GM10248 (cell line): ENCODE results near the gene EFCAB11.
A peak's percentile ranks its signal among the peaks of the same experiment; 100 is the strongest.

Experiments used
- CTCF ChIA-PET: fragments of 300-600 bp; sonication (Branson Sonifier 250); formaldehyde crosslinking; extraction: SDS; loops from one replicate; lab custom pipeline; 2021; ENCODE audit warnings: antibody characterized with exemption; lab: Yijun Ruan, JAX
- POLR2A ChIA-PET: fragments of 350-650 bp; sonication (Branson Sonifier 250); formaldehyde crosslinking; extraction: SDS; loops from one replicate; lab custom pipeline; 2020; ENCODE audit warnings: antibody characterized with exemption; lab: Yijun Ruan, JAX
- DNase-seq: peaks from one replicate; pipeline ENCODE4 v3.0.0; 2012; ENCODE audit errors: extremely low spot score
- CTCF ChIP-seq: IDR thresholded peaks from 2 replicates; pipeline ENCODE4 v1.5.1; 2012; ENCODE audit warnings: mild to moderate bottlenecking, low read depth; ENCODE audit errors: extremely low read depth, missing control alignments, control extremely low read depth

EFCAB11 gene

GRCh38 chr14:89959853-89960445 lies 5.4 kb upstream of the EFCAB11 start:
- CTCF ChIA-PET: interaction anchor here (1.5 to 7.1 kb wide), 4 partner anchors 11 to 275 kb away, joined by 3 to 56 read pairs (median 8); no protein-coding TSS in a partner anchor
- no peak for TF ChIP-seq CTCF
- no peak for DNase-seq
- POLR2A ChIA-PET: no interaction called here

DNA sequence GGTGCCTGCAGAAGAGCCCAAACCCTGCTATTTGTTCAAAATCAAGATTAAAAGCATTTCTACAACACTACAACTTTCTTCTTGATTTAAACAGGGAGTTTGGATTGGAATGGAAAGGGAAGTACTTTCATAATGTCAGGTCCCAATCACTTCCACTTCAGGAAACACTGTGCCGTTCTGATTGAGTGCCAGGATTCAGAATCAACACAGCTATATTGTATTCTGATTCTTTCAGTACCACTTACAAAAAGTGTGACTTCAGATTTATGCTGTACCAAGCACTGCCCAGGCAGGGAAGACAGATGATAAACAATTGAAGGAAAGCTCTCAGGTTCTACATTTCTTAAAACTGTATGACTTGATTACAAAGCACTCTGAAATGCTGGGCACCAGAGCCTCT lies 4.4 kb upstream of the EFCAB11 start:
- CTCF ChIA-PET: interaction anchor here (1.5 to 7.1 kb wide), 3 partner anchors 14 to 276 kb away, joined by 3 to 56 read pairs (median 14); no protein-coding TSS in a partner anchor
- POLR2A ChIA-PET: no interaction called here
- no peak for TF ChIP-seq CTCF
- DNase-seq: no peak

DNA sequence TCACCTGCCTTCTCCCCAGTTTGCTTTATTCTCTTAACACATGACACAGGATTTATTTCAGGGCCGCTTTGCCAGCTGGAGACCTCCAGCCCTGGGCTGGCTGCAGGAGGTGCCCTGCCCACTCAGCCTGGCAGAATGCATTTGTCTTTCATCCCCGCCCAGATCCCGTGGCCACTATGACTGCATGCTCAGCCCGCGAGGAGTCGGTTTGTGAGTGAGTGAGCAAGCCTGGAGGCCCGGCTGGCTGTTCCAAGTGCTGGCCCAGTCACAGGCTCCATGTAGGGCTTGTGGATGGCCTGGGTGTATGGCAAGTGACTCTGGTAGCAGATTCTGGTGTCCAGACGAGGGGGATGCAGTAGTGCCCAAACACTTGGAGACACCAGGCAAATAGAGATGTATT lies 3.3 kb upstream of the EFCAB11 start:
- TF ChIP-seq CTCF: no peak
- no peak for DNase-seq
- POLR2A ChIA-PET: no interaction called here
- CTCF ChIA-PET: interaction anchor here (2.2 to 6.4 kb wide), 2 partner anchors 15 to 19 kb away, joined by 12 to 55 read pairs; no protein-coding TSS in a partner anchor

DNA sequence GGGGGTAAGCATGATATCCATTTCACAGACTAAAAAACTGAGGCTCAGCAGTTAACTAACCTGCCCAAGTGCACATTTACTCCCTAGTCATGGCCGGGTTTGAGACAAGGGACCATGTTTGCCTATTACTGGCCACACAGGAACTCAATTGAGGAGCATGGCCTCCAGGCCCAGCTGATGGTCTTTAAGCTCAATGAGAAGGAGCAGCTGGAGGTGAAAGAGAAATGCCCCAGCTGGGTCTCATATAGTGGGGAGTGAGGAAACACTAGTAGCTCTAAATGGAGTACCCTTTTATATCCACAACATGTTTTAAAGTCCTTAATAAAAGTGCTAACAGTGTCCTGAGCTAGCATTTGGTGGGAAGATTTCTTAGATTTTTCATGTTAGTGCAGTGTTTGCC lies 2.8 kb upstream of the EFCAB11 start:
- no peak for DNase-seq
- ChIA-PET POLR2A (no interaction called here), CTCF (interaction anchor here (1.2 to 6.4 kb wide), 4 partner anchors 16 to 34 kb away, joined by 3 to 55 read pairs (median 10); no protein-coding TSS in a partner anchor)
- no peak for TF ChIP-seq CTCF

DNA sequence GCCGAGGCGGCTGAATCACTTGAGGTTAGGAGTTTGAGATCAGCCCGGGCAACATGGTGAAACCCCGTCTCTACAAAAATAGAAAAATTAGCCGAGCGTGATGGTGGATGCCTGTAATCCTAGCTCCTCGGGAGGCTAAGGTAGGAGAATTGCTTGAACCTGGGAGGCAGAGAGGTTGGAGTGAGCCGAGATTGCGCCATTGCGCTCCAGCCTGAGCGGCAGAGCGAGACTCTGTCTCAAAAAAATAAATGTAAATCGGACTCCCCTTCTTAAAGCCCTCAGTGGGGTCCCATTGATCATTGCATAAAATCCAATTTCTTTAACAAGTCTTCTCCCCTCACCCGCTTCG lies 2.1 kb upstream of the EFCAB11 start:
- DNase-seq: no peak
- ChIA-PET CTCF (interaction anchor here (1.1 to 6.4 kb wide), 5 partner anchors 17 to 103 kb away, joined by 3 to 55 read pairs (median 7); no protein-coding TSS in a partner anchor), POLR2A (interaction anchor here (0.6 to 0.7 kb wide), 2 partner anchors 10 to 19 kb away, joined by 5 to 6 read pairs; no protein-coding TSS in a partner anchor)
- TF ChIP-seq CTCF: no peak

- peak; percentile 95 for DNase-seq
- no peak for TF ChIP-seq CTCF
- POLR2A ChIA-PET: interaction anchor here (0.6 to 0.7 kb wide), 2 partner anchors 11 to 20 kb away, joined by 5 to 6 read pairs; no protein-coding TSS in a partner anchor
- CTCF ChIA-PET: interaction anchor here (1.1 to 6.4 kb wide), 6 partner anchors 17 to 104 kb away, joined by 3 to 55 read pairs (median 10); no protein-coding TSS in a partner anchor
Measured at GRCh38 chr14:89955745-89956660, 1.5 kb upstream of the EFCAB11 start, which contains the start of gene TDP1. Gene TDP1, plus strand, starts transcription at chr14:89955927. Its CDS starts 7,188 bp downstream, at chr14:89963115.
